GM23248 (cell line): ENCODE results near the gene PHKA2.

ENCODE experiments used
- EZH2 ChIP-seq: fragments of 200-600 bp; sonication (generic); IDR thresholded peaks from 2 replicates; pipeline ENCODE4 v1.6.1; 2018; ENCODE audit warnings: antibody characterized with exemption, mild to moderate bottlenecking; ENCODE audit not compliant: insufficient read depth, poor library complexity, severe bottlenecking
- EZH2phosphoT487 ChIP-seq: fragments of 200-600 bp; sonication (generic); IDR thresholded peaks from 2 replicates; pipeline ENCODE4 v1.6.1; 2018; ENCODE audit warnings: antibody characterized with exemption, moderate library complexity, mild to moderate bottlenecking, low read depth; ENCODE audit not compliant: insufficient read depth

- TF ChIP-seq EZH2, result no peak
- TF ChIP-seq EZH2phosphoT487, result no peak
These were observed 12.6 kb upstream of the PHKA2 start for GRCh38 chrX:18996536-18996935.
